Large intestine (tissue), 3 donors: ENCODE measurements around the gene RNF152. TPM values are rescaled to one million over a fixed set of nuclear protein-coding genes. Genes with fewer than 3 reads are reported as not detected.
"Not testable (repeated sequence)": the region's sequence is repeated elsewhere in the genome, so short reads cannot be mapped to it uniquely, and the experiment has no call there.

Experiments
- DNase-seq, 2 donors: peaks; one replicate each; pipeline versions ENCODE4 v3.0.0 to v3.0.0-alpha.2; 2013
- H3K27ac ChIP-seq: one replicate; pipeline ENCODE4 v1.5.1; 2013; ENCODE audit warnings: low read length
- H3K27me3 ChIP-seq: 2 replicates; pipeline ENCODE4 v1.6.1; 2013; ENCODE audit warnings: low read length; ENCODE audit not compliant: control insufficient read depth, insufficient read depth
- H3K36me3 ChIP-seq: 2 replicates; pipeline ENCODE4 v1.6.1; 2013; ENCODE audit warnings: low read length; ENCODE audit not compliant: control insufficient read depth, insufficient read depth
- H3K4me1 ChIP-seq: one replicate; pipeline ENCODE4 v1.6.1; 2013; ENCODE audit warnings: low read length; ENCODE audit not compliant: control insufficient read depth, insufficient read depth
- H3K4me3 ChIP-seq: one replicate; pipeline ENCODE4 v1.5.1; 2013; ENCODE audit warnings: low read length
- H3K9me3 ChIP-seq: one replicate; pipeline ENCODE4 v1.6.1; 2013; ENCODE audit warnings: mild to moderate bottlenecking, low read depth, low read length, moderate library complexity; ENCODE audit not compliant: control insufficient read depth
- WGBS: methylation state at CpG from one replicate; pipeline ENCODE4 v1.1.5; 2013; ENCODE audit warnings: low lambda C conversion rate; ENCODE audit not compliant: insufficient coverage; 5-methylcytosine and 5-hydroxymethylcytosine counted together
- polyA plus RNA-seq: library from polyadenylated mRNA; unstranded; fragments of 120-200 nt; gene quantifications from one replicate; pipeline ENCODE4 v1.2.1, GENCODE V29; 2013

RNF152 gene
- polyA plus RNA-seq, 1 donor: 3.2 TPM

- H3K9me3 ChIP-seq, H3K27me3 ChIP-seq, H3K4me3 ChIP-seq, DNase-seq, H3K4me1 ChIP-seq, H3K36me3 ChIP-seq, H3K27ac ChIP-seq: not testable (repeated sequence)
- 100% methylated on average over 1 of the region's 1 CpG for WGBS
These were observed 105.7 kb downstream of the RNF152 start for GRCh38 chr18:61787011-61787670.

- H3K4me1 ChIP-seq: peaks cover 5% of the 10 kb centered on the region
- H3K36me3 ChIP-seq: no peaks in the 10 kb centered on the region
- H3K4me3 ChIP-seq: no peak overlapping the region
- peak in 1 of 2 donors; percentile 38 for DNase-seq
- no peak overlapping the region for H3K27ac ChIP-seq
- H3K9me3 ChIP-seq: no peaks in the 10 kb centered on the region
- H3K27me3 ChIP-seq: no peaks in the 10 kb centered on the region
- 30% methylated on average over 2 of the region's 3 CpGs for WGBS
These were observed 107.2 kb downstream of the RNF152 start for GRCh38 chr18:61785588-61785987.

- peaks cover 5% of the 10 kb centered on the region for H3K4me1 ChIP-seq
- no peaks in the 10 kb centered on the region for H3K9me3 ChIP-seq
- 40% methylated on average over 1 of the region's 2 CpGs for WGBS
These were observed 108.0 kb downstream of the RNF152 start for GRCh38 chr18:61784834-61785233.

GRCh38 chr18:61782545-61782944, 110.3 kb downstream of the RNF152 start:
- DNase-seq: no peak
- Histone ChIP-seq H3K4me3 (no peak overlapping the region), H3K36me3 (no peaks in the 10 kb centered on the region), H3K27me3 (no peaks in the 10 kb centered on the region), H3K9me3 (no peaks in the 10 kb centered on the region), H3K27ac (no peak overlapping the region), H3K4me1 (peaks cover 5% of the 10 kb centered on the region)
- WGBS: no CpG with 5 or more reads among the region's 3 CpGs

More at GRCh38 chr18:61784834-61785233, 108.0 kb downstream of the RNF152 start:
- no peaks in the 10 kb centered on the region for H3K36me3 ChIP-seq
- H3K27ac ChIP-seq: no peak overlapping the region
- DNase-seq: no peak
- no peak overlapping the region for H3K4me3 ChIP-seq
- no peaks in the 10 kb centered on the region for H3K27me3 ChIP-seq

- H3K27me3 ChIP-seq, DNase-seq, H3K27ac ChIP-seq, H3K9me3 ChIP-seq, H3K36me3 ChIP-seq, H3K4me1 ChIP-seq, H3K4me3 ChIP-seq: not testable (repeated sequence)
These were observed 116.6 kb downstream of the RNF152 start for GRCh38 chr18:61776201-61776600.

- Histone ChIP-seq H3K36me3 (no peaks in the 10 kb centered on the region), H3K27ac (no peak overlapping the region), H3K4me1 (no peaks in the 10 kb centered on the region), H3K27me3 (no peaks in the 10 kb centered on the region), H3K4me3 (no peak overlapping the region), H3K9me3 (no peaks in the 10 kb centered on the region)
- no peak for DNase-seq
These were observed 118.0 kb downstream of the RNF152 start for GRCh38 chr18:61774846-61775245.

GRCh38 chr18:61772293-61772848, 120.4 kb downstream of the RNF152 start:
- Histone ChIP-seq H3K36me3 (no peaks in the 10 kb centered on the region), H3K9me3 (peaks cover 3% of the 10 kb centered on the region), H3K27me3 (no peaks in the 10 kb centered on the region), H3K4me1 (no peaks in the 10 kb centered on the region), H3K4me3 (no peak overlapping the region), H3K27ac (no peak overlapping the region)
- DNase-seq: no peak
- WGBS: 100% methylated on average over 1 of the region's 2 CpGs

- no peaks in the 10 kb centered on the region for H3K27me3 ChIP-seq
- no peaks in the 10 kb centered on the region for H3K4me1 ChIP-seq
- no peak overlapping the region for H3K27ac ChIP-seq
- no peak for DNase-seq
- H3K4me3 ChIP-seq: no peak overlapping the region
- 100% methylated on average over 1 of the region's 2 CpGs for WGBS
- H3K36me3 ChIP-seq: no peaks in the 10 kb centered on the region
- H3K9me3 ChIP-seq: peaks cover 3% of the 10 kb centered on the region
These were observed 120.9 kb downstream of the RNF152 start for GRCh38 chr18:61771861-61772260.

- Histone ChIP-seq H3K27ac (no peak overlapping the region), H3K27me3 (no peaks in the 10 kb centered on the region), H3K36me3 (no peaks in the 10 kb centered on the region), H3K9me3 (peaks cover 3% of the 10 kb centered on the region), H3K4me1 (no peaks in the 10 kb centered on the region), H3K4me3 (no peak overlapping the region)
- DNase-seq: no peak
- no CpG with 5 or more reads among the region's 3 CpGs for WGBS
These were observed 122.5 kb downstream of the RNF152 start for GRCh38 chr18:61770279-61770678.

- Histone ChIP-seq H3K27ac (no peak overlapping the region), H3K4me1 (no peaks in the 10 kb centered on the region), H3K27me3 (no peaks in the 10 kb centered on the region), H3K36me3 (no peaks in the 10 kb centered on the region), H3K9me3 (peaks cover 3% of the 10 kb centered on the region), H3K4me3 (no peak overlapping the region)
- no peak for DNase-seq
- no CpG with 5 or more reads among the region's 2 CpGs for WGBS
These were observed 126.4 kb downstream of the RNF152 start for GRCh38 chr18:61766266-61766884.

- H3K27ac ChIP-seq: no peak overlapping the region
- no peaks in the 10 kb centered on the region for H3K27me3 ChIP-seq
- H3K4me3 ChIP-seq: no peak overlapping the region
- H3K9me3 ChIP-seq: peaks cover 3% of the 10 kb centered on the region
- DNase-seq: no peak
- WGBS: 77% methylated on average over 3 of the region's 6 CpGs
- no peaks in the 10 kb centered on the region for H3K36me3 ChIP-seq
- H3K4me1 ChIP-seq: no peaks in the 10 kb centered on the region
These were observed 127.7 kb downstream of the RNF152 start for GRCh38 chr18:61765097-61765496.
